Adipocyte (in vitro differentiated cells): ENCODE results near the gene SLC25A25.

ENCODE experiments used
- DNase-seq: peaks from one replicate; pipeline ENCODE4 v3.0.0-alpha.2; 2015; ENCODE audit warnings: low read depth
- H3K27me3 ChIP-seq: replicated peaks from 2 replicates; pipeline ENCODE4 v1.7.0; 2013; ENCODE audit warnings: mild to moderate bottlenecking, low read length, moderate library complexity; ENCODE audit not compliant: control insufficient read depth, insufficient read depth
- H3K36me3 ChIP-seq: 2 replicates; pipeline ENCODE4 v1.7.0; 2013; ENCODE audit warnings: low read length, mild to moderate bottlenecking, moderate library complexity; ENCODE audit not compliant: control insufficient read depth, insufficient read depth, severe bottlenecking
- H3K4me1 ChIP-seq: 2 replicates; pipeline ENCODE4 v1.7.0; 2013; ENCODE audit warnings: mild to moderate bottlenecking, low read length, moderate library complexity; ENCODE audit not compliant: control insufficient read depth, insufficient read depth
- H3K4me3 ChIP-seq: 2 replicates; pipeline ENCODE4 v1.7.0; 2013; ENCODE audit warnings: mild to moderate bottlenecking, low read length, moderate library complexity
- H3K9ac ChIP-seq: 2 replicates; pipeline ENCODE4 v1.7.0; 2013; ENCODE audit warnings: mild to moderate bottlenecking, low read length, moderate library complexity
- H3K9me3 ChIP-seq: 2 replicates; pipeline ENCODE4 v1.7.0; 2013; ENCODE audit warnings: mild to moderate bottlenecking, low read length, moderate library complexity; ENCODE audit not compliant: control insufficient read depth

The SLC25A25 gene

GRCh38 chr9:128149001-128149701, 81.1 kb downstream of the SLC25A25 start, which contains the start of gene LCN2:
Gene LCN2, plus strand, starts transcription at chr9:128149453. Its CDS starts 73 bp downstream, at chr9:128149526.
- no peaks in the 10 kb centered on the region for H3K9me3 ChIP-seq
- no peaks in the 10 kb centered on the region for H3K36me3 ChIP-seq
- H3K4me1 ChIP-seq: no peaks in the 10 kb centered on the region
- H3K9ac ChIP-seq: no peak within 1 kb of the TSS
- peaks cover 12% of the 10 kb centered on the region for H3K27me3 ChIP-seq
- H3K4me3 ChIP-seq: no peak within 1 kb of the TSS
- DNase-seq: no peak

GRCh38 chr9:128149951-128150593, 82.0 kb downstream of the SLC25A25 start:
- DNase-seq: no peak
- H3K9me3 ChIP-seq: no peaks in the 10 kb centered on the region
- H3K27me3 ChIP-seq: peaks cover 12% of the 10 kb centered on the region
- no peak overlapping the region for H3K4me3 ChIP-seq
- H3K36me3 ChIP-seq: no peaks in the 10 kb centered on the region
- no peak overlapping the region for H3K9ac ChIP-seq
- H3K4me1 ChIP-seq: no peaks in the 10 kb centered on the region

GRCh38 chr9:128150594-128151308, 82.7 kb downstream of the SLC25A25 start:
- Histone ChIP-seq H3K27me3 (peaks cover 8% of the 10 kb centered on the region), H3K4me1 (no peaks in the 10 kb centered on the region), H3K4me3 (no peak overlapping the region), H3K9ac (no peak overlapping the region), H3K9me3 (no peaks in the 10 kb centered on the region), H3K36me3 (no peaks in the 10 kb centered on the region)
- DNase-seq: no peak

GRCh38 chr9:128151309-128152132, 83.5 kb downstream of the SLC25A25 start:
- no peak overlapping the region for H3K9ac ChIP-seq
- H3K4me1 ChIP-seq: no peaks in the 10 kb centered on the region
- H3K27me3 ChIP-seq: peaks cover 7% of the 10 kb centered on the region
- DNase-seq: no peak
- H3K4me3 ChIP-seq: no peak overlapping the region
- no peaks in the 10 kb centered on the region for H3K9me3 ChIP-seq
- no peaks in the 10 kb centered on the region for H3K36me3 ChIP-seq

- Histone ChIP-seq H3K4me1 (no peaks in the 10 kb centered on the region), H3K27me3 (peaks cover 7% of the 10 kb centered on the region), H3K4me3 (no peak overlapping the region), H3K36me3 (no peaks in the 10 kb centered on the region), H3K9ac (no peak overlapping the region), H3K9me3 (no peaks in the 10 kb centered on the region)
- no peak for DNase-seq
Observed at GRCh38 chr9:128152133-128153059, 84.4 kb downstream of the SLC25A25 start.

DNA sequence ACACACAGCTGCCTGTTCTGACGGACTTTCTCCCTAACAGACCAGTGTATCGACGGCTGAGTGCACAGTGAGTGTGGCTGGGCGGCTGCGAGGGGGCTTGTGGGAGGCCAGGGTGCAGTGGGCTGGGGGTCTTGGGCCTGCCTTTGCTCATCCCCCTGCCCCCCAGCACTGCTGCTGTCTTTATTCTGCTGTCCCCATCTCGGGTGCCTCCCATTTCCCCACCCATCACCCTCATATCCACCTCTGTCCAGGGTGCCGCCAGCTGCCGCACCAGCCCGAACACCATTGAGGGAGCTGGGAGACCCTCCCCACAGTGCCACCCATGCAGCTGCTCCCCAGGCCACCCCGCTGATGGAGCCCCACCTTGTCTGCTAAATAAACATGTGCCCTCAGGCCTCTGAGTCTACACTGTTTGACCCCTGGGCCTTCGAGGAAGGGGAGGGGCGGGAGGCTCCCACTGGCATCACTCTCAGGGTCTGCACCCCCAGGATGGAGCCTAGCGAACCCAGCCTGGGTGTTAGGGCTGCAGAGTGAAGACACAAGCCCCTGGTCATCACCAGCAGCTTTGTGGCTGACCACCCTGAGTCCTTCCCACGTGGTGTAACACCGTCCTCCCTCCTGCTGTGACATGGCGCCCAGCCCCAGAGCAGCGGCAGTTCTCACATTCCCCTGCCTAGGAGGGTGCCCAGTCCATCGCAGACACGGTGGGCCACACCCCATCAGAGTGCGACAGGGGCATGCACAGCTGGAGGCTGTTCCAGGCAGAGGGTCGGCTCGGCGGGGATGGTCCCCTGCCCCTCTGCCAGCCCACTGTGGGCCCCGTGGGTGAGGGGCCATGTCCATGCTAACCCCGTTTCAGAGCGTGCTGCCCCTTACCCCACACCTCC, 85.3 kb downstream of the SLC25A25 start:
- Histone ChIP-seq H3K9me3 (no peaks in the 10 kb centered on the region), H3K9ac (no peak overlapping the region), H3K4me3 (no peak overlapping the region), H3K4me1 (no peaks in the 10 kb centered on the region), H3K27me3 (peaks cover 3% of the 10 kb centered on the region), H3K36me3 (no peaks in the 10 kb centered on the region)
- no peak for DNase-seq

GRCh38 chr9:128153947-128154695, 86.1 kb downstream of the SLC25A25 start:
- peaks cover 3% of the 10 kb centered on the region for H3K27me3 ChIP-seq
- no peaks in the 10 kb centered on the region for H3K36me3 ChIP-seq
- H3K9ac ChIP-seq: no peak overlapping the region
- no peak for DNase-seq
- H3K4me1 ChIP-seq: no peaks in the 10 kb centered on the region
- H3K4me3 ChIP-seq: no peak overlapping the region
- no peaks in the 10 kb centered on the region for H3K9me3 ChIP-seq

DNA sequence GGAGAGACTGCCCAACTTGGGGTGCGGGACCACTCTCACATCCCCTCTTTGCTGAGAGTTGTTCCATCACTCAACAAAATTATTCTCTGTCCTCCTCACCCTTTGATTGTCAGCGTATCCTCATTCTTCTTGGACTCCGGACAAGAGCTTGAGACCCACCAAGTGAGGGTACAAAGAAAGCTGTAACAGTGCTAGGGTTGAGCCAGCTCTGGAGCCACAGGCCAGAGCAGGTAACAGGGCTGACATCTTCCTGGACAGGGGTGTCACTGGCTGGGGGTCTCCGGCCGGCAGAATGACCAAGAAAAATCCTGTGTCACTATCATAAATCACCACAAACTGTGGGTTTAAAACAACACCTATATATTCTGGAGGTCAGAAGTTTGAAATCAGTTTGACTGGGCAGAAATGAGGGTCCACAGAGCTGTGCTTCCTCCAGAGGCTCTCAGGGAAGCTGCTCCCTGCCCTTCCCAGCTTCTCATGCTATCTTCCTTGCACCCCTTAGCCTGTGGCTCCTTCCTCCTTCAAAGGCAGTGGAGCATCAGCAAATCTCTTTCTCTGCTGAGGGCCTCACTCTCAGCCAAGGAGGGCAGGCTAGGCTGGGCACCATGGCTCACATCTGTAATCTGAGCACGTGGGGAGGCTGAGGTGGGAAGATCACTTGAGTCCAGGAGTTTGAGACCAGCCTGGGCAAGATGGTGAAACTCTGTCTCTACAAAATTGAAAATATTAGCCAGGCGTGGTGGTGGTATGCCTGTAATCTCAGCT, 87.9 kb downstream of the SLC25A25 start:
- Histone ChIP-seq H3K27me3 (peaks cover 3% of the 10 kb centered on the region), H3K36me3 (no peaks in the 10 kb centered on the region), H3K9ac (no peak overlapping the region), H3K4me3 (no peak overlapping the region), H3K9me3 (no peaks in the 10 kb centered on the region), H3K4me1 (peaks cover 8% of the 10 kb centered on the region)
- no peak for DNase-seq
